T-helper 2 cell (primary cell): ENCODE results near the gene CMIP.

Source experiments
- DNase-seq, 5 experiments: peaks; one replicate each; pipeline versions ENCODE4 v3.0.0 to v3.0.0-alpha.2; 2012 to 2022

The CMIP gene

GRCh38 chr16:81462683-81463082 lies 18.1 kb downstream of the CMIP start:
- DNase-seq: no peak

DNA sequence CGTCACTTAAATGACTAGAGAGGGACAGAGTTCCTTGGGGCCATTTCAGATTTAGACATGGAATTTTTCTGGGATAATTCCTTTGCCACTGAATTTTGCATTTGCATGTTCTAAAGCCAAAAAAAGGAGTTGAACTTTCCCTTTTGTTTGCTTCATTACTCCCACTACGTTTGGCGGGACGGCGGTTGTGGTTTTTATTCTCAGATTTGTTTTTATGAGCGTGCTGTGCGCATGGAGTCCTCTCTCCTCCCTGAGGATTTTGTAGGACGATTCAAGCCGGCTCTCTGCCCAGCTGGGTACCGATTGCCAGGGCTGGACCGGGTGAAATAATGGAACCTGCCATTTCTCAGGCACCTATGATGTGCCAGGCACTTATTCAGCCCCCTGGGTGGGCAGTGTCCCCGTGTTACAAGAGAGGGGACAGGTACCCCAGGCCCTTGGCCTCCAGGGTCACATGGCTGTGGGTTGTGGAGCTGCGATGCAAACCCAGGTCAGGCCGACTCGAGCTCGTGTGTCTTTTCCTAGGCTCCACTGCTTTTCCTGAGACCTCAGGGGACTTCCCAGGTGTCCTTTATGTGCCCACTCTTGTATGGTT lies 18.8 kb downstream of the CMIP start:
- no peak for DNase-seq

GRCh38 chr16:81464279-81464678 lies 19.7 kb downstream of the CMIP start:
- no peak for DNase-seq

- no peak for DNase-seq
These were observed 20.9 kb downstream of the CMIP start for GRCh38 chr16:81465375-81465943.

- no peak for DNase-seq
These were observed 21.9 kb downstream of the CMIP start for GRCh38 chr16:81466356-81466980.

DNA sequence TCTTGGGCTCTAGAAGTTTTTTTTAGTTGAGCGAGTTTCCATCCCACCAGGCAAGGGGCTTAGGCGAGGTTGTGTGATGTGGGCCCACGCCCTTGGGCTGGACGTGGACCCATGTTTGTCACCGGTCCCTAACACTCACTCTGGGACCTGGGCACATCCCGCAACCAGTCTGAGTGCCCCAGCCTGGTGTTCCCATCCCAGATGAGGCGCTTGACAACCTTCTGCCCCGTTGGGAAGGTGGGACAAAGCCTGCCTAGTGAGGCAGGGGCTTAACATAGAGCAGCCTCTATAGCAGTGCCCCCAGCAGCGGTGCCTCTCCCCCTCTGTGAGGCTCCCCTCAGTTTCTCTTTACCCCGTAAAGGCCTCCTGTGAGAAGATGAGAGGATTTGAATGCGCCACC lies 22.5 kb downstream of the CMIP start:
- no peak for DNase-seq

GRCh38 chr16:81467815-81468214 lies 23.2 kb downstream of the CMIP start:
- DNase-seq: no peak

GRCh38 chr16:81468269-81468902 lies 23.8 kb downstream of the CMIP start:
- no peak for DNase-seq

- peak in 2 of 5 experiments; percentile 22 to 51 for DNase-seq
These were observed 24.6 kb downstream of the CMIP start for GRCh38 chr16:81469183-81469677.

GRCh38 chr16:81469710-81470535 lies 25.3 kb downstream of the CMIP start:
- peak in 2 of 5 experiments; percentile 63 to 93 for DNase-seq

DNA sequence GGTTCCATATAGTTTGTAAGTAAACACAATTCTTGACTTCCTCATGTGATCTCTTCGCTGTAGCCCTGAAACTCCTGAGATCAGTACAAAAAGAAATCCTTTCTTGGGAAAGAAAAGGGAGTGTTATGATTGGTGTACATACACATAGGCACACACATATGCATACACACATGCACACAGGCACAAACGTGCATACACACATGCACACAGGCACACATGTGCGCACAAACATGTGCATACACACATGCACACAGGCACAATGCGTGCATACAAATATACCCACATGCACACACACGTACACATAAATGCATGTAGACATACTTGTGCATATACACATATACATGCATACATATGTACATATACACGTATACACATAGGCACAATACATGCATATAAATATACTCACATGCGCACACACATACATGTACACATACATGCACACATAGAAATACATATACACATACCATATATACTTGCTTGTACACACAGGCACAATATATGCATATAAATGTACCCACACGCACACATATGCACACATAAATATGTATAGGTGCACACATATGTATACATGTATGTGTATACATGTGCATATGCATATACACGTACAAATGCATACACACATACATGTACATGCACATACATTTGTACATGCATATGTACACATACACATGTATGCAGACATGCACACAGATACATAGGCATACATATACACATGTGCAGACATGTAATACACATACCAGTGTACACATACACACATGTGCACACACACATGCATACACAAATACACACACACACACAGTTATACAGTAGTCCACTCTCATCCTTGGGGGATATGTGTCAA lies 26.4 kb downstream of the CMIP start:
- DNase-seq: no peak

DNA sequence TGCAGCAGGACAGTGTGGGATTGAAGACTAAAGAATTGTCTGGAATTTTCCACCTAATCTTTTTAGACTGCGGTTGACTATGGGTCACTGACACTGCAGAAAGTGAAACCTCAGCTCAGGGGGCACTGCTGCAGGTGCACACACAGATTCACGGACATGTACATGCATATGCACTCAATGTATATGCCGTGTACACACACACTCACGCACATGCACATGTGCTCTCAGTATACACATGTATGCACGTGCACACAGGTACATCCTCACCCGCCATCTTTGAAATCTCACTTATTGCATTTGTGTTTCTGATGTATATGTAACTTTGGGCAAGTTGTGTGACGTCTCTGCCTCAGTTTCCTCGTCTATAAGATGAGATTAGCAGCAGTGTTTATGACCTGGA lies 27.3 kb downstream of the CMIP start:
- no peak for DNase-seq

DNA sequence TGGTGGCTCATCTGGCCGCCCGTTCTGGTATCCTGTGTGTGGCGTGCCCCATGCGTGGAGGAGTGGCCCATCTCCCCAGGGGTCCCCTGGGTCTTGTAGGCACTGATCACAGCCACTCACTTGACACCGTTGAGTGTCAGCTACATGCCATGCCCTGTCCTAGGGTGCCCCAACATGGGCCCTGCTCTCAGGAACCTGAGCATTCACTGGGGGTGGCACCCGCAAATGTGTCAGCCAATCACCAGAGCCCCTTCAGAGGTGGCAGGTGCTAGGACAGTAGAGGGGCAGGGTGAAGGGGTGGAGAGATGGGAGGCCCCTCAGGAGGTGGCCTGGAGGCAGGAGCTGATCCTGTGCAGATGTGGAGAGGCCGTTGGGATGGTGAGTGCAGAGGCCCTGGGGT lies 27.8 kb downstream of the CMIP start:
- DNase-seq: no peak

DNA sequence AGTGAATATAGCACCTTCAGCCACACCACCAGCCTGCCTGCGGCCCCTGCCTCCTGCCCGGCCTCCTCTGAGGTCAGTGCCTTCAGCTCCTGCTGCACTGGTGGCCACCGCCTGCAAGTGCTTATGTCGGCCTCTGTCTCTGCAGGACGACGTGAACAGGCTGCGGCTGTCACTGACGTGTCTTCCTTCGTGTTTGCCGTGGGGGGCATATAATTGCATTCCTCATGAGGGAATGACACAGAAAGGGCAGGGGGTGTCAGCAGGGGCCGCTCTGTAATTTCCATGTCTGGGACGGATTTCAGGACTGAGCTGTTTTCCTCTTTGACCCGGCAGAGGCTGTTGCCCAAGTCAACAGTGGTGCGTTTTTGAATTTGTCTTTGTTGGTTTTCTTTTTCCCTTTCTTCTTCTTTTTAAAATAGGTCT lies 28.5 kb downstream of the CMIP start:
- DNase-seq: no peak

DNA sequence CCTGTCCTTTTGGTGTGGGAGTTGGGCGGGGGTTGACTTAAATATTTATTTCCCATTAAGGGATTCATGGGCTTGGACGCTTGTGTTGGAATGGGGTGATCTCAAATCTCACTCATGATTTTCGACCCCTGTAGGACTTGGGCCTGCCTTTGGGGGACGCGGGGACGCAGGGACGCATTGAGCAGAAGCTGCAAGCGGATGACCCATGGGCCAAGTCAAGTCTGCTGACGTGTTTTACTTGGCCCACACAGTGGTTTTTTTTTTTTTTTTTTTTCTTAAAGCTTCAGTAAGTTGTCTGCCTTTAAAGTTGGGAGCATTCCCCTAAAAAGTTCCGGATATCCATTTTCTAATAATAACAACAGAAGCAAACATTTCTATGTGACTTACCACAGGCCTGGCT lies 28.9 kb downstream of the CMIP start:
- no peak for DNase-seq

DNA sequence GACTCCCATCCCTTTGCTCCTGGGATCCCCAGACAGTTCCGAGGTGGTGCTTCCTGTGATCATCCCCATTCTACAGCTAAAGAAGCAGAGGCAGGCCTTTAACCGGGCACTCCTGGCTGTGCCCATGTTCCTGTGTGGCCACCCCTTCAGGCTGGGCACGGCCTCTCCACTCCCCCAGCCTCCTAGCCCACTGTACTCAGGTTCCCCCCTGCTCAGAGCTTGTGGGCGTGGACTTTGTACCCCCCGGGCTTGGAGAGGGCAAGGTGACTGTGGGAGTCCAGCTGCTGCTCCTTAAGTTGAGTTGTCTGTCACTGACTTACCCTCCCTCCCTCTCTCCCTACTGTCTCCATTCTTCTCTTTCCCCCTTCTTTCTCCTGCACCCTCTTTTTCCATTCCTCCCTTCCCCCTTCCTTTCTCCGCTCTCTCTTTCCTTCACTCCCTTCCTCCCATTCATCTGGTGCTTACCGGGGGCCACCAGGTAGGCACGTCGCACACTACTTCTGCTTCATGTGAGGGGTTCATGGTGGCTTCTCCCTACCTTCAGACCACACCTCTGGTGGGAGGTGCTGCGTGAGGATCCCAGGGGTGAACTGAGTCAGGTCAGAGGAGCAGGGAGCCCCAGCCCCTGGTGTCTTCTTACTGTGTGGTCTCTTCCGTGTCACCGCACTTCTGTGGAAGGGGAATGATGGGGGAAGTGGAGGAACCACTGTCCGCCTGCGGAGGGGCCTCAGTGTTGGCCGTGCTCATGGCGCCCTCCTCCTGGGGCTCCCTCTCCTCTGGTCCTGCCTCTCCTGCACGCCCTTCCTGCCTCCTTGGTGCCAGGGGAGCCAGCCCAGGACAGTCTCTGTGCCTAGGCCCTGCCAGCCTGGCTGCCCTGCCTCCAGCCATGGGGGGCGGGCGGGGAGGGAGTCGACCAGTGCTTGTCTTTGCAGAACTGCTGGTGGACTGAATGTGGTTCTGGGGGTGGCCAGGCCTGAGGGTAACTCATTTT lies 29.7 kb downstream of the CMIP start:
- no peak for DNase-seq

DNA sequence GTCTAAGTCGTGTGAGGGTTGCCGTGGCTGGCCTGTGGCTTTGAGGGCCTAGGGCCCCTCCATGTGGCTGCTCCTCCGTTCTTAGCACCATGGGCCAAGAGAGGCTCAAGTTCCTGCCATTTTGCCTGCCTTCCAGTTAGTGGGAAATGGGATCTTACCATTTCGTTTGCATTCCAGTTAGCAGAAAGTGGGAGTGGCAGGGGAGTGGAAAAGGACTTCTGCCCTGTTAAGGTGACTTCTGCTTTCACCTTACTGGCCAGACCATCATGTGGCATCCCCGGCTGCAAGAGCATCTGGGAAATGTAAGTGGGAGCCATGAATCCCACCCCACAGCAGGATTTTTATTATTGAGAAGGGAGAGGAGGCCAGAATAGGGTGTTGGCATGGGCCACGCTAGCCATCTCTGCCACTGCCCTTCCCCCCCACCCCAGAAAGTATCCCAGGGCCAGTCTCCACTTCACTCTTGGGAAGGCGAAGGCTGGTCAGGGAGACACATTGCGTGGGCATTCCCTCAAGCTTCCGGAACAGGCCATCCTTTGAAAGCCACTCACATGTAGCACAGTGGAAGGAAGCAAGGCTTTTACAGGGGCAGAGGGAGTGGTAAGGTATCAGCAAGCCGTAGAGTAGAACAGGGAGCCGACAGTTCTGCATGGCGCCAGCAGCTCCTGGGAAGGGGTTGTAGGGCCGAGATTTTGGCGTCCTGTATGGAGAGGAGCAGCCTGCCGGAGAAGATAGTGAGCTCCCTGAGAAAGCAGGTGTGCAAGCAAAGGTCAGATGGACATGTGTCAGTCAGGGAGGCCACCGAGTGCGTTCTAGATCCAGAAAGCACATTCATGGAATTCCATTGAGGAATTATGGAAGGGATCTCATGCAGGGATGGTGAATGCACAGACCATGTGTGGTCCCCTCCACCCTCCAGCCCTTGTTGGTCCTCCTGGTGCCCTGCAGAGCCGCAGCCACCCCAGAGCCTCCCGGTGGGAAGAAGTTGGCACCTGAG lies 33.4 kb downstream of the CMIP start:
- no peak for DNase-seq

GRCh38 chr16:81478876-81479511 lies 34.4 kb downstream of the CMIP start:
- no peak for DNase-seq
